GM12873 (cell line): Measurements from ENCODE around the gene WRNIP1.

Experiments
- CTCF ChIP-seq: IDR thresholded peaks from 2 replicates; pipeline ENCODE4 v1.5.1; 2012; ENCODE audit warnings: low read depth, mild to moderate bottlenecking, moderate library complexity, low read length, control low read depth; ENCODE audit not compliant: insufficient read depth; ENCODE audit errors: missing control alignments

The WRNIP1 gene

GRCh38 chr6:2733736-2734480 lies 31.3 kb upstream of the WRNIP1 start:
- TF ChIP-seq CTCF: no peak

GRCh38 chr6:2734488-2735166 lies 30.6 kb upstream of the WRNIP1 start:
- TF ChIP-seq CTCF: no peak

GRCh38 chr6:2737885-2738284 lies 27.3 kb upstream of the WRNIP1 start:
- no peak for TF ChIP-seq CTCF

- peak; percentile 76 for TF ChIP-seq CTCF
These were observed 26.7 kb upstream of the WRNIP1 start for GRCh38 chr6:2738373-2738979.

- no peak for TF ChIP-seq CTCF
These were observed 25.9 kb upstream of the WRNIP1 start for GRCh38 chr6:2739335-2739734.

GRCh38 chr6:2740581-2740980 lies 24.6 kb upstream of the WRNIP1 start:
- no peak for TF ChIP-seq CTCF

GRCh38 chr6:2741756-2742155 lies 23.4 kb upstream of the WRNIP1 start:
- no peak for TF ChIP-seq CTCF
